GM18951 (cell line): Measurements from ENCODE around the gene POLR2C.

Source experiments
- POLR2A ChIP-seq: IDR thresholded peaks from 4 replicates; pipeline ENCODE4 v1.6.1; 2011; ENCODE audit warnings: mild to moderate bottlenecking; ENCODE audit not compliant: insufficient read length, insufficient read depth; ENCODE audit errors: extremely low read depth
- in situ Hi-C: fragments of 300-500 bp; cut with MboI; formaldehyde crosslinking; loops from one replicate; pipeline ENCODE4 v1.12.0; 2022; ENCODE audit warnings: low sequenced_read_pairs, mixed read lengths, inconsistent platforms; ENCODE audit not compliant: unreplicated experiment

Gene POLR2C

GRCh38 chr16:57478396-57479204, 16.1 kb downstream of the POLR2C start:
- TF ChIP-seq POLR2A: no peak
- in situ Hi-C loops: no loop called here

GRCh38 chr16:57479205-57479975, 16.9 kb downstream of the POLR2C start:
- in situ Hi-C loops: no loop called here
- no peak for TF ChIP-seq POLR2A

GRCh38 chr16:57479976-57480753, 17.7 kb downstream of the POLR2C start:
- no peak for TF ChIP-seq POLR2A
- in situ Hi-C loops: no loop called here

- in situ Hi-C loops: no loop called here
- no peak for TF ChIP-seq POLR2A
These were observed 18.3 kb downstream of the POLR2C start for GRCh38 chr16:57480754-57481230.

- in situ Hi-C loops: no loop called here
- TF ChIP-seq POLR2A: no peak
These were observed 18.9 kb downstream of the POLR2C start for GRCh38 chr16:57481421-57481820.

- TF ChIP-seq POLR2A: no peak
- in situ Hi-C loops: no loop called here
These were observed 20.5 kb downstream of the POLR2C start for GRCh38 chr16:57482845-57483545.

GRCh38 chr16:57483725-57484514, 21.4 kb downstream of the POLR2C start:
- in situ Hi-C loops: no loop called here
- no peak for TF ChIP-seq POLR2A

- no peak for TF ChIP-seq POLR2A
- in situ Hi-C loops: no loop called here
These were observed 22.1 kb downstream of the POLR2C start for GRCh38 chr16:57484515-57485005.

GRCh38 chr16:57485091-57485915, 22.8 kb downstream of the POLR2C start:
- in situ Hi-C loops: no loop called here
- no peak for TF ChIP-seq POLR2A

GRCh38 chr16:57485916-57486857, 23.7 kb downstream of the POLR2C start, which contains the start of gene DOK4:
Gene DOK4 (minus strand): TSS chr16:57486493. CDS start chr16:57479507, 6,986 bp downstream.
- in situ Hi-C loops: no loop called here
- no peak for TF ChIP-seq POLR2A
